ENCODE measurements around the gene LAMA1.

- TF ChIP-seq CTCF (conservative IDR thresholded peaks at IDR 0.05) (no peak), ZFX (IDR thresholded peaks at IDR 0.05) (no peak)
These were observed 20.8 kb downstream of the LAMA1 start for GRCh38 chr18:7096838-7097237.
